RWPE1 (cell line): ENCODE data around the gene WDR17.

Experiments
- CTCF ChIA-PET: fragments of 350-600 bp; sonication (Branson Sonifier 250); formaldehyde crosslinking; extraction: SDS; loops from one replicate; lab custom pipeline; 2021; lab: Yijun Ruan, JAX
- POLR2A ChIA-PET: fragments of 400-600 bp; formaldehyde crosslinking; extraction: SDS; loops from one replicate; lab custom pipeline; 2020; ENCODE audit warnings: antibody characterized with exemption; ENCODE audit not compliant: low non-redundant PET; lab: Yijun Ruan, JAX
- DNase-seq: peaks from one replicate; pipeline ENCODE4 v3.0.0; 2012; ENCODE audit warnings: low spot score
- H3K27ac ChIP-seq: fragments of 450-650 bp; 2 replicates; pipeline ENCODE4 v1.5.1; 2017
- CTCF ChIP-seq: fragments of 450-650 bp; conservative IDR thresholded peaks from 2 replicates; pipeline ENCODE4 v1.5.1; 2017; ENCODE audit warnings: low read depth, mild to moderate bottlenecking

The WDR17 gene

GRCh38 chr4:176217510-176217909 is 151.9 kb downstream of the WDR17 start:
- CTCF ChIA-PET, result interaction anchor here (0.8 kb wide), 1 partner anchor 19 kb away, joined by 4 read pairs; no protein-coding TSS in a partner anchor
- POLR2A ChIA-PET, result no interaction called here
- no peak for TF ChIP-seq CTCF
- H3K27ac ChIP-seq, result no peak overlapping the region
- DNase-seq, result no peak

GRCh38 chr4:176222149-176222548 is 156.5 kb downstream of the WDR17 start:
- ChIA-PET POLR2A (no interaction called here), CTCF (interaction anchor here (0.6 kb wide), 1 partner anchor 23 kb away, joined by 4 read pairs; no protein-coding TSS in a partner anchor)
- no peak for TF ChIP-seq CTCF
- DNase-seq, result no peak
- no peak overlapping the region for H3K27ac ChIP-seq

- no peak for DNase-seq
- ChIA-PET CTCF (no interaction called here), POLR2A (no interaction called here)
- no peak overlapping the region for H3K27ac ChIP-seq
- TF ChIP-seq CTCF, result no peak
Measured at GRCh38 chr4:176223561-176223960, 157.9 kb downstream of the WDR17 start.

- H3K27ac ChIP-seq, result no peak overlapping the region
- ChIA-PET POLR2A (no interaction called here), CTCF (no interaction called here)
- no peak for DNase-seq
- no peak for TF ChIP-seq CTCF
Measured at GRCh38 chr4:176226736-176227135, 161.1 kb downstream of the WDR17 start.

GRCh38 chr4:176229645-176230044 is 164.0 kb downstream of the WDR17 start:
- H3K27ac ChIP-seq, result no peak overlapping the region
- no peak for DNase-seq
- POLR2A ChIA-PET, result no interaction called here
- TF ChIP-seq CTCF, result no peak
- CTCF ChIA-PET, result interaction anchor here (0.7 to 0.8 kb wide), 2 partner anchors 9 to 42 kb away, joined by 3 to 6 read pairs; no protein-coding TSS in a partner anchor
